HG03097 (cell line): Measurements from ENCODE around the gene PHC1.
A peak's percentile ranks its signal among the peaks of the same experiment; 100 is the strongest.
"Not testable (repeated sequence)": the region's sequence is repeated elsewhere in the genome, so short reads cannot be mapped to it uniquely, and the experiment has no call there.

ENCODE experiments used
- ATAC-seq: cut with Tn5 transposase; IDR thresholded peaks from one replicate; pipeline ENCODE4 v1.9.1; 2021; ENCODE audit not compliant: unreplicated experiment, low FRiP score

PHC1 gene

GRCh38 chr12:8914033-8914715 is at the start of gene PHC1:
TSS of gene PHC1 (plus strand) at chr12:8914509. CDS start at chr12:8917678, 3,169 bp downstream.
- ATAC-seq, result peak; percentile 58

- ATAC-seq, result no peak
Observed at GRCh38 chr12:8866429-8866828, 47.9 kb upstream of the PHC1 start.

GRCh38 chr12:8867009-8867408 is 47.3 kb upstream of the PHC1 start:
- no peak for ATAC-seq

- ATAC-seq, result no peak
Observed at GRCh38 chr12:8867786-8868185, 46.5 kb upstream of the PHC1 start.

- no peak for ATAC-seq
Observed at GRCh38 chr12:8870586-8870985, 43.7 kb upstream of the PHC1 start.

GRCh38 chr12:8871068-8871467 is 43.2 kb upstream of the PHC1 start:
- ATAC-seq, result no peak

GRCh38 chr12:8876887-8877286 is 37.4 kb upstream of the PHC1 start:
- ATAC-seq, result no peak

- ATAC-seq, result no peak
Observed at GRCh38 chr12:8886502-8887284, 27.6 kb upstream of the PHC1 start.

GRCh38 chr12:8887285-8887715 is 27.0 kb upstream of the PHC1 start:
- no peak for ATAC-seq

GRCh38 chr12:8890313-8891085 is 23.8 kb upstream of the PHC1 start:
- no peak for ATAC-seq

GRCh38 chr12:8891976-8892375 is 22.3 kb upstream of the PHC1 start:
- no peak for ATAC-seq

GRCh38 chr12:8894378-8894777 is 19.9 kb upstream of the PHC1 start:
- ATAC-seq, result no peak

GRCh38 chr12:8894986-8895385 is 19.3 kb upstream of the PHC1 start:
- ATAC-seq, result no peak

- no peak for ATAC-seq
Observed at GRCh38 chr12:8897081-8897480, 17.2 kb upstream of the PHC1 start.

- ATAC-seq, result no peak
Observed at GRCh38 chr12:8899830-8900229, 14.5 kb upstream of the PHC1 start.

GRCh38 chr12:8902703-8903102 is 11.6 kb upstream of the PHC1 start:
- not testable (repeated sequence) for ATAC-seq

GRCh38 chr12:8903646-8904045 is 10.7 kb upstream of the PHC1 start:
- no peak for ATAC-seq

GRCh38 chr12:8904665-8905064 is 9.6 kb upstream of the PHC1 start:
- no peak for ATAC-seq

- no peak for ATAC-seq
Observed at GRCh38 chr12:8905546-8905945, 8.8 kb upstream of the PHC1 start.

GRCh38 chr12:8906266-8907180 is 7.8 kb upstream of the PHC1 start:
- no peak for ATAC-seq
